Ovary (tissue), 3 donors: ENCODE results near the gene DNM1L.

Experiments used
- EP300 ChIP-seq: sonication (generic); formaldehyde crosslinking; IDR thresholded peaks from one replicate; pipeline ENCODE4 v1.6.1; 2017; ENCODE audit warnings: antibody characterized with exemption
- POLR2A ChIP-seq: fragments of 450-650 bp; IDR thresholded peaks from one replicate; pipeline ENCODE4 v1.6.1; 2017; ENCODE audit warnings: antibody characterized with exemption, mild to moderate bottlenecking, moderate library complexity
- TF ChIP-seq, protein P1 (sequence below), 3 donors: fragments of 450-650 bp in 2 of 3; fragments of 200-600 bp in 1 of 3; IDR thresholded peaks; one replicate each; pipeline versions ENCODE4 v1.5.1 to v1.8.0; 2016 to 2022; ENCODE audit warnings: antibody characterized with exemption in 3 of 3, mild to moderate bottlenecking in 1 of 3
- donor health status: DM: no; HTN: no; CAD: no.

DNA sequence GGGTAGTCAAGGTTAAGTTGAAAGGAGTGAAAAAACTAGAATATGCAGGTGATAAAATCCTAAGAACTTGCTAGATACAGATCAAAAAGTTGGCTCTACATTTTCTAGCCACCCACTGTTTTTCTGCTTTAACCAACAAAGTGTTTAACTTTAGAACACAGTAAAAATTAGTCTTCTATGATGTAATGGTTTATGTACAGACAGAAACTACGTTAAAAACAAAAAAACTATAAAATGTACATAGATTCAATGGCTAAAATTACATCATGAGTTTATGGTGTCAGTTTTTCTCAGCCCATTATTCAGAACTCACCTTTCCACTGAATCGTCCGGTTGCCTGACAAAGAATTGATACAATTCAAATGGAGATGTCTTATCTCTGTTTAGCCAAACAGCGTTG, 74.5 kb downstream of the DNM1L start:
- TF ChIP-seq POLR2A, result no peak
- TF ChIP-seq, protein P1, sequence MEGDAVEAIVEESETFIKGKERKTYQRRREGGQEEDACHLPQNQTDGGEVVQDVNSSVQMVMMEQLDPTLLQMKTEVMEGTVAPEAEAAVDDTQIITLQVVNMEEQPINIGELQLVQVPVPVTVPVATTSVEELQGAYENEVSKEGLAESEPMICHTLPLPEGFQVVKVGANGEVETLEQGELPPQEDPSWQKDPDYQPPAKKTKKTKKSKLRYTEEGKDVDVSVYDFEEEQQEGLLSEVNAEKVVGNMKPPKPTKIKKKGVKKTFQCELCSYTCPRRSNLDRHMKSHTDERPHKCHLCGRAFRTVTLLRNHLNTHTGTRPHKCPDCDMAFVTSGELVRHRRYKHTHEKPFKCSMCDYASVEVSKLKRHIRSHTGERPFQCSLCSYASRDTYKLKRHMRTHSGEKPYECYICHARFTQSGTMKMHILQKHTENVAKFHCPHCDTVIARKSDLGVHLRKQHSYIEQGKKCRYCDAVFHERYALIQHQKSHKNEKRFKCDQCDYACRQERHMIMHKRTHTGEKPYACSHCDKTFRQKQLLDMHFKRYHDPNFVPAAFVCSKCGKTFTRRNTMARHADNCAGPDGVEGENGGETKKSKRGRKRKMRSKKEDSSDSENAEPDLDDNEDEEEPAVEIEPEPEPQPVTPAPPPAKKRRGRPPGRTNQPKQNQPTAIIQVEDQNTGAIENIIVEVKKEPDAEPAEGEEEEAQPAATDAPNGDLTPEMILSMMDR (IDR thresholded peaks at IDR 0.05), result no peak
- TF ChIP-seq EP300, result no peak
